ENCODE results near the gene SLC6A20.

SLC6A20 gene

DNA sequence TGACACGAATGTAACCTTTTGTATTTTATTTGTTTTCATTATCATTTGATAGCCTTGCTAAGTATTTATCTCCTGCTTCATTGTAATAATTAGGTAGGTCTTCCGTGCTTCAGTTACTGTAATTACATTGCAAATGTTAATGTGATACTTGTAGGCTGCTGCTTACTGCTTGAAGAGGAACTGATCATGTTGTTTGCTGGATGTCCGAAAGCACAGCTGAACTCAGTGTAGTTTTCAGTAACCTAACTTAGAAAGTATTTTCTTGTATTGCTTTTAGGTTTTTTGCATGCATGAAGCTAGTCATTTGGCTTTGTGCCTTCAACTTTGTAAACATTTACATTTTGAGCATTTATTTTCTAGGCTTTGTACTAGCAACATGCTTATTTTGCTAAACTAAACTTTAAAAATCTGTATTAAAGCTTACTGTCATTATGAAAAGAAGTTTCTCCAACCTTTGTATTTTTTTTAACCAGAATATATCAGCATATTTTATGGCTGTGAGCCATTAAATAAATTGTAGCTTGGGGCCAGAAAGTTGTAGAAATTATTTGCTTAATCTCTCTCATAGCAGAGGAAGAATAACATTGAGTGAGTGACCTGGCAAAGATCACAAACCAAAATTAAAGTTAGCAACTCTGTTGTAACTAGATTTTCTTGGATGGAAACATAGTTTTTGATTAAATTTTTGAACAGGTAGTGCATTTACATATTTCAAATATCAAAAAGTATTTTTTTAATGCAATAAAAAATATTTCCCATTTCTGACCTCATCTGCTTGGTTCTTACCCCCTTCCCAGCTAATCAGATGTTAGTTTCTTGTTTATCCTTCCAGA, 76.5 kb downstream of the SLC6A20 start:
- no peak for DNase-seq (ENCODE audit: low read depth in 2 of 2)

DNA sequence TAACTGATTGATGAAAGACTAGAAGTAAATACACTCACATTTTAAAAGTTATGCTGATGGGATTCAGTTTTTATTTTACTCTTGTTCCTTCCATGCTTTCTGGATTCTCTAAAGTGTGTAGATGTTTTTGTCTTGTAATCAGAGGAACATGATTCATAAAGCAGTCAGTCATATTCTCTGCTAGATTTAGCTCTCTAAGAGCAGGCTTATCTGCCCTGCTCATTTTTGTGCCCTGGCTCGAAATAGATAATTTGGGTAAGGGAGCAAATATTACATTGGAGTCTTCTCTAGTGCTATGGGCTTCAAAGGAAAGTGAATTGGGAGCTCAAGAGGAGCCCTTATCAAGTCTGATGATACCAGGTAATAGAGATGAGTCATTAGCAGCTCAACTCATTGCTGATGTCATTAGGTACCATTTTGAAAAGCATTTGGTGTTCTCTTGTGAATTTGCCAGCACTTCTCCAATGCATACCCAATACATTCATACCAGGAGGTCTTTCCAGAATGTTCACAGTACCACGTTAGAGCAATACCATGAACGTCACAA, 79.5 kb downstream of the SLC6A20 start:
- no peak for DNase-seq (ENCODE audit: low read depth in 2 of 2)

DNA sequence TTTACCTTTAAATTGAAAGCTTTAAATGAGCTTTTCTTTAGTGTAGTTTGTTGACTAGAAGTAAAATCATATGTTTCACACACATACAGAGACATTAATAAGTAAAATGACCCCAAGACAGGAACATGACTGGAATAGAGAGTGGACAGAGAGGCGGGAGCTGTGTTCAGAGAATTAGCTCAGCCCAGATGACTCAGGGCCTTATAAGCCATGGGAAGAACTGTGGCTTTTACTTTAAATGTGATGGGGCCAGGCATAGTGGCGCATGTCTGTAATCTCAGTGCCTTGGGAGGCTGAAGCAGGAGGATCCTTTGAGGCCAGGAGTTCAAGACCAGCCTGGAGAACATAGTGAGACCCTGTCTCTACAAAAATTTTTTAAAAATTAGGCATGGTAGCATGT, 80.4 kb downstream of the SLC6A20 start:
- no peak for DNase-seq (ENCODE audit: low read depth in 2 of 2)

DNA sequence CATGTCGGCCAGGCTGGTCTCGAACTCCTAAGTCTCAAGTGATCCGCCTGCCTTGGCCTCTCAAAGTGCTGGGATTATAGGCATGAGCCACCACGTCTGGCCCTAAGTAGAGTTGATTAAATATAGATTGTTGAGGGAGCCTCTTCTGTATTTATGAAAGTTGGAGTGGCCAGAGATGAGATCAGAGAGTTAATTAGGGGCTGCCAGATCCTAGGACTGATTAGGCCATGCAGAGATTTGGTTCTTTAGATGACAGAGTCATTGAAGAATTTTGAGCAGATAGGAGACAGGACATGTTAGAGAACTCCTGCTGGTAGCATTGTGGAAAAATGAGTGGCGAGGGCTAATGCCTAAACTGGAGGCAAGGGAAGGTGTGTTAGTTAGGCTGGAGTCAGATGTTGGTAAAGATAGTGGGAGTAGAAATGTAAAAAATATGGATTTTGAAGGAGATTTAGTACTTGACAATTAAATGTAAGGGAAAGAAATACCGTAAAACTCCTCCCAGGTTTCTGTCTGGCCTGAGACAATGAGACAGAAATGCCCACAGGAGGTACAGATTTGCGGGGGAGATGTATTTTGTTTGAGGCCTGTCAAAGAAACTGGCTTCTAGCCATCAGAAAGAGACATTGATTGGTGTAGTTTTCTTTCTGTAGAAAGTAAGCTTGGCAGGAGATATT, 83.8 kb downstream of the SLC6A20 start:
- no peak for DNase-seq (ENCODE audit: low read depth in 2 of 2)

DNA sequence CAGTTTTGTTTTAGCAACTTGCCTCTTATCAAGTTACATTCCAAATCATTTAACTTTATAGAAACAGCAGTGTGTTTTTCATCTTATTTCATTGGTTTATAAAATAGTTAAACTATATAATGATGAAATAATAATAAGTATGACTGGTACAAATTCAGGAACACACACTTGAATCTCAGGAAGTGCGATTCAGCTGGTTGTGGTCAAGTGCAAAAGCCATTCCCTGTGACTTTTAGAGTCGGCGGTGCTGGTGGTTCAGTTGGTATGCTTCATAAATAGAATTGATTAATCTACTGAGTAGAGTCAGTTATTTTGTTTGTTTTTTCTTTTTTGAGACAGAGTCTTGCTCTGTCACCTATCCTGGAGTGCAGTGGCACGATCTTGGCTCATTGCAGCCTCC, 84.4 kb downstream of the SLC6A20 start:
- DNase-seq (ENCODE audit: low read depth in 2 of 2): no peak

DNA sequence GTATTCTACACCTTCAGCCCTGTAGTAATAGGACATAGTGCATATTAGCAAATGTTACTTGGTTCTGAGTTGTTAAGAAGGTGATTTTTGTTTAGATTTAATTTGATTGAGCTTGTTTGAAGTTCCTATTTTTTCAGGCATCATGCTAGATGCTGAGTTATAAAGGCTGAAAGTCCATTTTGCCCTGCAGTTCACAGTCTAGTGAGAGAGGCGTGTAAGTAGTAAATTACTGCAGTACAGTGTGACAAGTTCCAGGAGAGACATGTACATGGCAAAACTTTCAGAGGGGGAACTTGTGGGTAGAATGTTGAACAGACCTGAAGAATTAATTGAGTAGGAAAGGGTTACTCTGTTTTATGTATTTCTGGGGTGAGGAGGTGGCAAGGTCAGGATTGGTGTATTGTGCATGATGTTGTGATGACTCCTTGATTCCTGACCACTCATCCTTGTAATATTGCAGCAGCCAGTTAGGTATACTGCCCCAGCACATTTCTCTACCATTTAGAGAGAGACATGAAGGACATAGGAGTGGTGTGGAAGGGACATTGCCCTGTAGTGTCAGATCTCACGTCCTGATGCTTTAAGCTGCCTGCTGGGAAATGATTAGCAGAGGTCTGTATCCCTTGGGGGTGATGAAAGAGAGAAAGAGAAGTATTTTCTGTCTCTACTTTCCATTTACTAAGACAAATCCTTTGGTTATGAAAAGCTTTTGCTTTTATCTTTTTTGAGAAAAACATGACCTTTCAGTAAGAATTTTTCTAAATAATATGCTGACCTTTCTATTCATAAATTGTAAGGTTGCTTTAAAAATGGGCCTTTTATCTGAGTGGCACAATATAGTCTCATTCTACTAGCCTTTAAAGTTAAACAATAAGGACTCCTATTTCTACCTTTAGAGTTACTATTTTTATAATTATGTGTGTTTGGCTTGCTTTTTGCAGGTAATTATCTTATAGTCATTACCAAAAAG, 90.2 kb downstream of the SLC6A20 start:
- DNase-seq (ENCODE audit: low read depth in 2 of 2): no peak

All from stimulated activated CD4-positive, alpha-beta T cell treated with anti-CD3 and anti-CD28 coated beads, Interleukin-4, amount 100 ng/mL, for 48 hours (primary cell).